C4-2B (cell line): Measurements from ENCODE around the gene INPP5D.

ENCODE experiments used
- ZFX ChIP-seq: fragments of 450-650 bp; IDR thresholded peaks from 2 replicates; pipeline ENCODE4 v1.6.1; 2017
- TF ChIP-seq, protein P1 (sequence below): fragments of 450-650 bp; conservative IDR thresholded peaks from 2 replicates; pipeline ENCODE4 v1.5.1; 2017; ENCODE audit warnings: mild to moderate bottlenecking

DNA sequence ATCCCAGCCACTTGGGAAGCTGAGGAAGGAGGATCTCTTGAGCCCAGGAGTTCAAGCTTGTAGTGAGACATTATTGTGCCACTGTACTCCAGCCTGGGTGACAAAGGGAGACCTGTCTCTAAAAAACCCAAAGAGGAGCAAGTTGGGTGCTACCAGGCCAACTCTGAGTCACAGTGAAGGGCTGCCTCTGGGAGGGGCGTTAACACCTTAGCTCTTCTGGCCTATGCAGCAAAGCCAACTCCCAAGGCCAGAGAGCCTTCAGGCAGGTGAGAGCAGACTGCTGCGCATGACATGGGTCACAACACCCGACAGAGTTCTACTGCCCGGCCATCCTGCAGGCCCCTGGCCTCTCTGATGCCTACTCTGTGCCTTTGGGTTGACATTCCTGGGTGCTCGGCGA lies 158.7 kb downstream of the INPP5D start:
- TF ChIP-seq, protein P1, sequence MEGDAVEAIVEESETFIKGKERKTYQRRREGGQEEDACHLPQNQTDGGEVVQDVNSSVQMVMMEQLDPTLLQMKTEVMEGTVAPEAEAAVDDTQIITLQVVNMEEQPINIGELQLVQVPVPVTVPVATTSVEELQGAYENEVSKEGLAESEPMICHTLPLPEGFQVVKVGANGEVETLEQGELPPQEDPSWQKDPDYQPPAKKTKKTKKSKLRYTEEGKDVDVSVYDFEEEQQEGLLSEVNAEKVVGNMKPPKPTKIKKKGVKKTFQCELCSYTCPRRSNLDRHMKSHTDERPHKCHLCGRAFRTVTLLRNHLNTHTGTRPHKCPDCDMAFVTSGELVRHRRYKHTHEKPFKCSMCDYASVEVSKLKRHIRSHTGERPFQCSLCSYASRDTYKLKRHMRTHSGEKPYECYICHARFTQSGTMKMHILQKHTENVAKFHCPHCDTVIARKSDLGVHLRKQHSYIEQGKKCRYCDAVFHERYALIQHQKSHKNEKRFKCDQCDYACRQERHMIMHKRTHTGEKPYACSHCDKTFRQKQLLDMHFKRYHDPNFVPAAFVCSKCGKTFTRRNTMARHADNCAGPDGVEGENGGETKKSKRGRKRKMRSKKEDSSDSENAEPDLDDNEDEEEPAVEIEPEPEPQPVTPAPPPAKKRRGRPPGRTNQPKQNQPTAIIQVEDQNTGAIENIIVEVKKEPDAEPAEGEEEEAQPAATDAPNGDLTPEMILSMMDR, result no peak
- no peak for TF ChIP-seq ZFX
